Smooth muscle cell of the pulmonary artery (primary cell): ENCODE results near the gene IFRD2. TPM values are rescaled to one million over a fixed set of nuclear protein-coding genes. Genes with fewer than 3 reads are reported as not detected.

Experiments
- total RNA-seq: library from RNA; depleted of rRNA; stranded (reverse); fragments of >200 nt; gene quantifications from 2 replicates; pipeline ENCODE4 v1.2.3, GENCODE V29; 2014

The IFRD2 gene, protein sequence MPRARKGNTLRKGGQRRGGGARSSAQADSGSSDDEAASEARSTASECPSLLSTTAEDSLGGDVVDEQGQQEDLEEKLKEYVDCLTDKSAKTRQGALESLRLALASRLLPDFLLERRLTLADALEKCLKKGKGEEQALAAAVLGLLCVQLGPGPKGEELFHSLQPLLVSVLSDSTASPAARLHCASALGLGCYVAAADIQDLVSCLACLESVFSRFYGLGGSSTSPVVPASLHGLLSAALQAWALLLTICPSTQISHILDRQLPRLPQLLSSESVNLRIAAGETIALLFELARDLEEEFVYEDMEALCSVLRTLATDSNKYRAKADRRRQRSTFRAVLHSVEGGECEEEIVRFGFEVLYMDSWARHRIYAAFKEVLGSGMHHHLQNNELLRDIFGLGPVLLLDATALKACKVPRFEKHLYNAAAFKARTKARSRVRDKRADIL
- 53.4 and 85.1 TPM in 2 replicates for total RNA-seq

DNA sequence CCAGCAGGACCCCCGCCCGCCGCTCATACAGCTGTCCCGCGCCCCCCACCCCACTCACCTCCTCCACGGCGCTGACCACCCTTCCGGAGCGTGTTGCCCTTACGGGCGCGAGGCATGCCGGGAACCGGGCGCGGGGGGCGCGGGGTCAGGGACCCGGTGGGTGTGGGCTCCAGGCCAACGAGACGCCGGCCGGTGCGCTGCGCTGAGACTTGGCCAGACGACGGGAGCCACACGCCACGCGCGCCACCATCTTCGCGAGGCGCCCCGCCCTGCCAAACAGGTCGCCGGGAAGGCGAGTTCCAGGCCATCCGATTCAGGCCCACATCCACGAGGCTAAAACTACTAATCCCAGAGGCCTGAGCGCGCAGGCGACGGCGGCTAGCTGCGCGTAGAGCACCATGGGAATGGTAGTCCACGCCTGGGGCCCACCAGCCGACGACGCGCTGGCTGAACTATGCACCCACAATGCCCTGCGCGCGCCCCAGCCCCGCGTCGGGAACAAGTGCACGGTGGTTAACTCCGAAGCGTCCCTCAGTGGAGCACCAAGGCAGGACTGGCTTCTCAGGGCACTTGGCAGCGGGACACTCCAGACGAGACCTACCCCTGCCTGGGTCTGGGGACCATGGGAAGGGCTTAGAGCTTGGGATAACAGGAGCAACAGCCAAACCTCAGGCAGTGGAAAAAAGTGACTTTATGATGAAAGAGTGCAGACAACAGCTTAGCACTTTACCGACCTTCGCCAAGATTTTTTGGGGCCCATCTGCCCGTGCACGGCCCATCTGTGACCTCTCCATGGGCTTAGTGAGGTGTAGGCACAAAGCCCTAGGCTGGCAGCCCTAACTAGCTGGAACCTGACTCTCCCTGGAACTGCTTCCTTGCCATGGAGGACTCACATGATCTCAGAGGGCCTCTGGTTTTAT lies at the start of gene IFRD2:
Gene IFRD2, minus strand, starts transcription at position 271 of the 920 bp plus-strand sequence. Its CDS starts 155 bp downstream, at position 116.

DNA sequence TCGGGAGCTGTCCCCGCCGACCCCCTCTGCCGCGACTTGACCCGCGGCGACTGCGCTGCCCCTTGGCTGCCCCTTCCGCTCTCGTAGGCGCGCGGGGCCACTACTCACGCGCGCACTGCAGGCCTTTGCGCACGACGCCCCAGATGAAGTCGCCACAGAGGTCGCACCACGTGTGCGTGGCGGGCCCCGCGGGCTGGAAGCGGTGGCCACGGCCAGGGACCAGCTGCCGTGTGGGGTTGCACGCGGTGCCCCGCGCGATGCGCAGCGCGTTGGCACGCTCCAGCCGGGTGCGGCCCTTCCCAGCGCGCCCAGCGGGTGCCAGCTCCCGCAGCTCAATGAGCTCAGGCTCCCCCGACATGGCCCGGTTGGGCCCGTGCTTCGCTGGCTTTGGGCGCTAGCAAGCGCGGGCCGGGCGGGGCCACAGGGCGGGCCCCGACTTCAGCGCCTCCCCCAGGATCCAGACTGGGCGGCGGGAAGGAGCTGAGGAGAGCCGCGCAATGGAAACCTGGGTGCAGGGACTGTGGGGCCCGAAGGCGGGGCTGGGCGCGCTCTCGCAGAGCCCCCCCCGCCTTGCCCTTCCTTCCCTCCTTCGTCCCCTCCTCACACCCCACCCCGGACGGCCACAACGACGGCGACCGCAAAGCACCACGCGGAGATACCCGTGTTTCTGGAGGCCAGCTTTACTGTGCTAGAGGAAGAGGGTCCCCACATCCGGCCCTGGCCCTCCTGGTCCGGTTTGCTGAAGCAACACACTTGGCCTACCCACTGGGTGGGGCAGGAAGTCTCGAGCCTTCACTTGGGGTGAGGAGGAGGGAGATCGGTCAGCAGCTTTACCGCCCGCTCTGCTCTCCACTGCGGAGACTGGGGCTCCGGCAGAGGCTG lies 48.5 kb upstream of the IFRD2 start, which contains the start of gene RASSF1:
Gene RASSF1, minus strand, starts transcription at position 389 of the 882 bp plus-strand sequence. Its CDS starts 31 bp downstream, at position 358.

DNA sequence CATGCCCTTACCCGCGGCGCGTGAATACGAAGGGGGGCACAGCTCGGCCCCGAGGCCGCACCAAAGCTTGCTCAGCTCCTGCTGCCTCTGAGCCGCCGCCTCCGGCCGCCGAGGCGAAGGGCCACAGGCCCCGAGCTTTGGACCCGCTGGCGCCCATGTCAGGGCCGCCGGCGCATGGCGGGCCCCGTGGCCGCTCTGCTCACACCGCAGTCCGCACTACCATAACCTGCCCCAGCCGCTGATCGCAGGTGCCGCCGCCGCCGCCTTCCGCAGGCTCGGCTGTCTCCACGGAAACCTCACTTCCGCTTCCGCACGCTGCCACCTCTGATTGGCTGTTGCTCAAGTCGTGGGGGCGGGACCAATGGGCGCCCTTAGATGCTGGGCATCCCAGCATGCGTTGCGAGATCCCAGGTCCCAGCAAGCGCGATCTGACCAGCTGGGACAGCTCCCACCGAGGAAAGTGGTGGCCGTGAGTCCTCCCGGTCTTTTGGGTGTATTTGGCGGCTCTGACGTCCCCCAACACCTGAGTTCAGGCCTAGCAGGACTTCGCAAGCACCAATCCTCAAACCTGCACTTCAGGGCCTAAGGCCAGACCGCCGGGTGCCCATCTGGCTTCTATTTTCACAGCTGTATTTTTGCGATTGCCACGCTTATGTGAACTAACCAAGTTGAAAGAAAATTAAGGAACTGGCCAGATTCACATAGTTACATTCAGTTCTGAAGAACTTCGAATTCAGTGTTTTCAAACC lies 35.9 kb upstream of the IFRD2 start, which contains the start of gene TUSC2:
Gene TUSC2, minus strand, starts transcription at position 281 of the 749 bp plus-strand sequence. Its CDS starts 124 bp downstream, at position 157.

DNA sequence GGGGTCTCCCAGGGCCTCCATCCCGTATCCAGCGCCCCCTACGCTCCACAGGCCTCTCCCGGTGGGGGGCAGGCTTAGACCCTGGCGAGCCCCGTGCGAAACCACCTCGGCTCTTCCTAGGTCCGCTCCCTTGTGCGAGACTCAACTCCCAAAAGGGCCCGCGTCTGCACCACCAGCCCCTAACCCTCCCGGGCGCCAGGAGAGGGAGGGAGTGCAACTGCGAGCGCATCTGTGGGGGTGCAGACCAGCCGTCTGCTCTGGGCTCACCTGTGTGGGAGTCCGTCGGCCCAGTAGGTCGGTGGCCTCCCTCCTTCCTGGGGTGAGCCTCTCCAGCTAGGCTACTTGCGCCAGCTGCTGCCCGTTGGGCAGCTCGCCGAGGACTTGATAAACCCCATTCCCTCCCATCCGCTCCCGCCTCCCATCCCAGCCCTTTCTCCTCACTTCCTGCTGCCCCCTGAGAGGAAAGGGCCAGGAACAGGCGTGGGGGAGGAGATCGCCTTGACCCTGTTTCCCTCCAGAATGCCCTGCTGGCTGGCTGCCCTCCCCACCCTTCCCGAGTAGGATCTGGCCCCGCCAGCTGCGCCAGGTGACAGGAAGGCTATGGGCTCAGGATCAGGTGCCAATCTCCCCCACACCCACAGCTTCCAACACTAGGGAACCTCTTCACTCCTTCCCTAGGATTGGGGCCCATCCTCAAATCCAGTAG lies 30.3 kb upstream of the IFRD2 start, which contains the start of gene HYAL2:
Gene HYAL2, minus strand, starts transcription at position 360 of the 706 bp plus-strand sequence. CDS start 2,256 bp downstream, outside the sequence.

DNA sequence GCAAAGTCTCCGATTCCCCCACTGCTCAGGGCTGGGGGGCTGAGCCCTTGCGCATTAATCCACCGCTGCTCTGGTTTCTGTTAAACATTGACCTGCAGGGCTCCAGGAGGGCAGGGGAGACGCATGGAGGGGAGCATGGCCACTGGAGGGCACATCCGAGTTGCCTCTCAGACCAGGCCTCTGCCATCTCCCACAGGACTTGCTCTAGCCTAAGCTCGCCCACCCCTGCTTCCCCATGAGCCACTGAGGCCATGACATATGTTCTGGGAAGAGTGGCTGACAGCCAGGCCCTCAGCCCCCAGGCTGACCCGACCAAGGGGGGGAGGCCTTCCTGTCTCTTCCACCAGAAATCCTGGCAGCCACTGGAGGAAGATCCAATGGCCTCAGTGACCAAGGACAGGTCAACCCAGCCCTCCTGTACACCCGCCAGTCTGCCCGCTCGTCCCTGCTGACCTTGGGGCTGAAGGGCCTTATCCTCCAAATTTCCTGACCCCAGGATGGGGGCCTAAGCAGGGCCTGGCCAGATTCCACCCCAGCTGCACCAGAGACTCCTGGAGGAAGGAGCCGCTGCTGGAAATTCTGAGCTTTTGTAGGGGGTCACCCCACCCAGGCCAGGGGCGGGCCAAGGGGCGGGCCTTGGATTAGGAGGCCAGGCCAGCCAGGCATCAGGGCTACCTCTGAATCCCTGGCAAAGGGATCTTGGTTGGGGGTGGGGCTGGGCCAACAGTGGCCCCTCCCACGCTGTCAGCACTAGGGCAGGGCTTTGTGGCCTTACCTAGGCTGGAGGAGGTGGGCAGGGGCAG lies 11.0 kb upstream of the IFRD2 start, which contains the start of gene HYAL1:
Gene HYAL1, minus strand, starts transcription at position 562 of the 803 bp plus-strand sequence. CDS start 618 bp downstream, outside the sequence.

DNA sequence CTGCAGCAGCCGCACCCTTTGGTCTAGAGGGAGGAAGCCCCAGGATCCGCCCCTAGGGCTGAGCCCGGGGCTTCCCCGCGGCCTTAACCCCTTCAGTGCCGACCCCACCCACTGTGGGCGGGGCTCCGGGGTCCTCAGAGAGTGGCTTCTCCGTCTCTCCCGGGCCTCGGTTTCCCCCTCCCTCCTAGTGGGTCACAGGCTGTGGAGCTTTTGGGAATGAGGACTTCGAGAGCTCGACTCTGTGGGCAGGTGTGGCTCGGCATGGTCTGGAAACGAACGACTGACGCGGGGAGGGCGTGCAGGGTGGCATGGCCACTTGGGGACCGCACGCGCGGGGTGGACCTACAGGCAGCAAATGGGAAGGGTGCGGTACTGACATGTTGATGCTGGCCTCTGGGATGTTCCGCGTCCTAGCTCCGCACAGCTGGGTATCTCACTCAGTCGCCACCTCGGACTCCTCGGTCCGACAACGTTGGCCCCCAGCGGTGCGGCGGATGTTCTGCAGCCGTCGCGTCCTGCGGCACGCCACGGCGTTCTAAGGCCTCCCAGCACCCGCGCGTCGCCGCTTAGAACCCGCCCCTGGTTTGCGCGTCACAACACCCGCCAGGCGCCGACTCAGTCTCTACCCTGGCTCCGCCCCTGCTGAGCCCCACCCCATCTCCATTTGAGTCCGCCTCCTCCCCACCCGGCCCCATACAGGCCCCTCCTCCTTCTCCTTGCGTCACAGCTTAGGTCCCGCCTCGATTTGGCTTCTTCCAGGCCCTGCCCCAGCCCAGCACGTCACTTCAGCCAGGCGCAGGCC lies 6.8 kb upstream of the IFRD2 start, which contains the start of the genes HYAL3 and NAA80:
Gene HYAL3, minus strand, starts transcription at position 570 of the 802 bp plus-strand sequence. CDS start 3,803 bp downstream, outside the sequence.
Gene NAA80, minus strand, starts transcription at position 570 of the 802 bp plus-strand sequence. CDS start 1,942 bp downstream, outside the sequence.

DNA sequence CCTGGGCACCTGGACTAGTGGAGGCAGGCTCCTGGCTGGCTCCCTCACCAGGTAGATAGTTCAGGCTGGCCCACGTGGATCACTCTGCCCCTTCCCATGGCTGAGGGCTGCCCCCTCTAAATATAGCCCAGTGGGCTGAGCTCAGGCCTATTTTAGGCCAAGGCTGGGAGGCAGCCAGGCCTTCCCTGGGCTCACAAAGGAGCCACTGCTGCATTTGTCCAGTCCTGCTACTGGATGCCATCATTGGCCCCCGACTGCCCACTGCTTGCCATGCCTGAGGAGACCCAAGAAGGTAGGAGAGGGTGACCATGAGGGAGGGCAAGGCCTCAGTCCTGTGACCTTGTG lies 13.4 kb downstream of the IFRD2 start, which contains the start of gene LSMEM2:
Gene LSMEM2, plus strand, starts transcription at position 208 of the 345 bp plus-strand sequence. Its CDS starts 27 bp downstream, at position 235.

DNA sequence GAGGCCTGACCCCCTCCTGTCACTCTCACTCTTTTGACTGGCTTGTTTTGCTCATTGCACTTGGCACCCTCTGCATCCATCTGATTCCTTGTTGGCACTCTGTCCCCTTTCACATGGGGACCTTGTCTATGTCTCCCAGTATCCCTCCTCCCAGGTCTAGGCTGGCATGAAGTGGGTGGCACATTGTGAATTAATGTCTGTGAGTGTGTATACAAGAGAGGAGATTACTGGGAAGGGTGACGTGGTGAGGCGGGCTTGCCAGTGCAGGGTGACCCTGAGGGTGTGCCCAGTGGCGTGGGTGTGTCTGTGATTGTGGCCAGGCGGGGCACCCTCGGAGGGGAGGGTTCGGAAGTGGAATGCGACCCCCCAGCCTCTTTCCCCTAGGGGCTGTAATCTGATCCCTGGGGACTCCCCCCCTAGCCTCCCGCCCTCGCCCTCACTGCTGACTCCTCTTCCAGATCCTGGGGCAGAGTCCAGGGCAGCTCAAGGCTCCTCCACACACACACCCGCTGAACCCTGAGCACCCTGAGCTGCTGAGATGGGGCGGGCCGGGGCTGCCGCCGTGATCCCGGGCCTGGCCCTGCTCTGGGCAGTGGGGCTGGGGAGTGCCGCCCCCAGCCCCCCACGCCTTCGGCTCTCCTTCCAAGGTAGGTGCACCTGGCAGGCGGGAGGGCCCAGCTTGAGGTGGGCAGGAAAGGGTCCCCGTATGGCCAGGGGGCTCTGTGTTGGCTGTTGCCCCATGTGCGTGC lies 23.4 kb downstream of the IFRD2 start, which contains the start of gene SEMA3B:
Gene SEMA3B, plus strand, starts transcription at position 445 of the 749 bp plus-strand sequence. Its CDS starts 94 bp downstream, at position 539.

Other genes with a start within 250 kb of the IFRD2 start
- gene RBM5, start 203.5 kb downstream of the IFRD2 start, total RNA-seq = 120 and 131 TPM in 2 replicates
- gene SEMA3F, start 137.1 kb downstream of the IFRD2 start, total RNA-seq = 18.6 and 31.0 TPM in 2 replicates
- not detected in 2 replicates for gene GNAT1, start 100.8 kb downstream of the IFRD2 start, total RNA-seq
- gene SLC38A3, start 87.2 kb downstream of the IFRD2 start, total RNA-seq = not detected in 2 replicates
- gene GNAI2, start 56.2 kb downstream of the IFRD2 start, total RNA-seq = 286 and 323 TPM in 2 replicates
- 17.2 and 25.6 TPM in 2 replicates for gene SEMA3B, start 23.3 kb downstream of the IFRD2 start, total RNA-seq
- gene LSMEM2, start 13.3 kb downstream of the IFRD2 start, total RNA-seq = not detected in 2 replicates
- 10.6 and 10.8 TPM in 2 replicates for gene HYAL3, start 7.0 kb upstream of the IFRD2 start, total RNA-seq
- 3.5 and 5.4 TPM in 2 replicates for gene NAA80, start 7.0 kb upstream of the IFRD2 start, total RNA-seq
- gene HYAL1, start 11.1 kb upstream of the IFRD2 start, total RNA-seq = 0.89 and 2.5 TPM in 2 replicates
- gene HYAL2, start 30.3 kb upstream of the IFRD2 start, total RNA-seq = 64.6 and 107 TPM in 2 replicates
- 14.5 and 18.3 TPM in 2 replicates for gene TUSC2, start 35.8 kb upstream of the IFRD2 start, total RNA-seq
- gene RASSF1, start 48.4 kb upstream of the IFRD2 start, total RNA-seq = 34.3 and 37.3 TPM in 2 replicates
- gene ZMYND10, start 53.3 kb upstream of the IFRD2 start, total RNA-seq = 0.91 and 1.1 TPM in 2 replicates
- gene NPRL2, start 58.3 kb upstream of the IFRD2 start, total RNA-seq = 18.4 and 20.1 TPM in 2 replicates
- gene CYB561D2, start 58.4 kb upstream of the IFRD2 start, total RNA-seq = 31.0 and 32.3 TPM in 2 replicates
- gene TMEM115, start 67.1 kb upstream of the IFRD2 start, total RNA-seq = 53.0 and 54.7 TPM in 2 replicates
- gene CACNA2D2, start 211.2 kb upstream of the IFRD2 start, total RNA-seq = 0.07 TPM in 2 replicates